AG04449 (cell line): ENCODE data around the gene THBS4.

Experiments
- CTCF ChIA-PET: fragments of 350-600 bp; formaldehyde crosslinking; extraction: SDS; loops from one replicate; lab custom pipeline; 2021; ENCODE audit warnings: antibody characterized with exemption; lab: Yijun Ruan, JAX
- POLR2A ChIA-PET: fragments of 400-600, 350-600 bp; formaldehyde crosslinking; extraction: SDS; loops from one replicate; lab custom pipeline; 2020; ENCODE audit warnings: antibody characterized with exemption, inconsistent platforms; lab: Yijun Ruan, JAX
- DNase-seq: peaks from one replicate; pipeline ENCODE4 v3.0.0-alpha.2; 2010; ENCODE audit warnings: low read depth, low spot score
- H3K4me3 ChIP-seq: 2 replicates; pipeline ENCODE4 v1.5.1; 2011; ENCODE audit warnings: low read depth, mild to moderate bottlenecking, control low read depth, low read length
- CTCF ChIP-seq: IDR thresholded peaks from one replicate; pipeline ENCODE4 v1.5.1; 2011; ENCODE audit warnings: mild to moderate bottlenecking, moderate library complexity, low read length, control low read depth, inconsistent platforms; ENCODE audit not compliant: insufficient read depth; ENCODE audit errors: missing control alignments

Gene THBS4

DNA sequence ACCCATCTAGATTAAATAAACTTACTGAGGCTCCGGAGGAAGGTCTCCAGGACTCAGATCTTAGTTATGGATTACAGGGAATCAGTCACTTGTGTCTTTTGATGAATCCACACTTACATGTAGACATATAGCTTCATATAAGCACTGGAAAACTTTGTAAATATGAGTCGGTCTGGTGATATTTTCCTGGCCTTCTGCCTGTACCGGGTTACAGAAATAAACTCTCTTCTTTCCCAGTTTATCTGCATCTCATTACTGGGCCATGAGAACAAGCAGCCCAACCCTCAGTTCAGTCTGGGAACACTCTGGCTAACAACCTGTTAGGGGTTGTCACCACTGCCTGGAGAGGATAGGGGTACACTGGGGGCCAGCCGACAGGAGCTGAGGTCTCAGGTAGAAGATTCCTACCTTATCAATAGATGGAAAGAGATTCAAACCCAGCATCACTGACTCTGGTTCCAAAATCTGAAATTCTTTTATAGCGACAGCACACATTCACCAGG lies 59.1 kb downstream of the THBS4 start:
- no peak for DNase-seq
- H3K4me3 ChIP-seq = no peak overlapping the region
- CTCF ChIA-PET = interaction anchor here (1.1 to 9.6 kb wide), 6 partner anchors 9 to 213 kb away, joined by 3 to 309 read pairs (median 6); no protein-coding TSS in a partner anchor
- POLR2A ChIA-PET = no interaction called here
- TF ChIP-seq CTCF = no peak

GRCh38 chr5:80097451-80097850 lies 62.3 kb downstream of the THBS4 start:
- TF ChIP-seq CTCF = no peak
- ChIA-PET CTCF (interaction anchor here (1.1 to 2.0 kb wide), 4 partner anchors 15 to 210 kb away, joined by 3 to 12 read pairs (median 4); no protein-coding TSS in a partner anchor), POLR2A (no interaction called here)
- H3K4me3 ChIP-seq = no peak overlapping the region
- DNase-seq = no peak

- no peak overlapping the region for H3K4me3 ChIP-seq
- CTCF ChIA-PET = interaction anchor here (0.7 to 1.4 kb wide), 2 partner anchors 10 to 205 kb away, joined by 3 to 4 read pairs; no protein-coding TSS in a partner anchor
- no peak for DNase-seq
- no peak for TF ChIP-seq CTCF
- POLR2A ChIA-PET = no interaction called here
Measured at GRCh38 chr5:80101993-80102392, 66.8 kb downstream of the THBS4 start.

DNA sequence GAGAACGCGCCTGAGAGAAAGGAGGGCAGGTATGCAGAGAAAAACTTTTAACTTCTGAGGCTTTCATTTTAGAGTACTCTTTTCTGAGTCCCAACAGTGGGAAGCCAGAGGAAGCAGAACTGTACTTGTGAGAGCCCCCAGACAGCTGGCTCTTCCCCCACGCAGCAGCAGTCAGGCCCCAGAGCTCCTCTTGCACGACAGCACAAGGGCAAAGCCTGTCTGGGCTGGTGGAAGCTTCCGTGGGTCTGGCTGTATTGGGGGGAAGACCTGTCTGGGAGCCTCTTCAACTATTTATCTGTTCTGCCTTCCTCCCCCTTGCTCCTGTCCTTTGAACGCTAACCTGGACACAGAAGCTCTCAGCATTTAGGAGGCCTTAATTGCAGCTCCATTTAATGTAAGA lies 68.2 kb downstream of the THBS4 start:
- no peak for TF ChIP-seq CTCF
- H3K4me3 ChIP-seq = no peak overlapping the region
- DNase-seq = no peak
- POLR2A ChIA-PET = no interaction called here
- CTCF ChIA-PET = interaction anchor here (0.6 to 1.5 kb wide), 2 partner anchors 10 to 20 kb away, joined by 3 to 4 read pairs; no protein-coding TSS in a partner anchor

DNA sequence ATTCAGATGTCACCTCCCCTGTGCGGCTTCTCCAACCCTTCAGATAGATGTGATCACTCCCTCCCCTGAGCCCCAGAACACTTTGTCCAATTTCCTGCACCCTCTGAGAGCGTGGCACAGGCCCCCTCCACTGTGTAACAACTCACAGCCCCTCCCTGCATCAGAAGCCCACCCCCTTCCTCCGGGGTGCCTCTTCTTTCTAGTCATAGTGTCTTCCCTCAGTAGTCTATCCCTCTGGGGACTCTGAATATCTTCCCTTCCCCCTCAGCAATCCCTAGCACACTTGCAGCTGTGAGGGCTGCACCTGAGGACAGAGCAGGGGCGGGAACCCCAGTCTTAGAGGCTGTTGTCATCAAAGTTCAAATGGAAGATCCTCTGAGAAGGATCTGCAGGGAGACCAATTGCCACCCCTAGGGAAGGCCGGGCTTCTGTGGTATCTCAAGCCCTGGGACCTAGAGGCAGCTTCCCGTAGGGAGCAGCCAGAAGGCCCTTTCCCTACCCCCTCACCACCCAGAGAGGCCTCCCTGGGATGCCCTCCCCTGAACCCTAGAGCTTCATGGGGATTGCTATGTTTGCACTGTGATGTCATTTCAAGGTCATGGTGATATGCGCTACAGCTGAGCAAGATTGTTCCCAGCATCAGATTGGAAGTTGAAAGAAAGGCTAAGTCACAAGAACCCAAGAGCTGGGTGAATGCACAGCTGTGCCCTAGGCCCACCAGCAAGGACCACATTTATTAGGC lies 70.7 kb downstream of the THBS4 start:
- H3K4me3 ChIP-seq = no peak overlapping the region
- CTCF ChIA-PET = interaction anchor here (1.0 to 2.3 kb wide), 5 partner anchors 14 to 23 kb away, joined by 3 to 7 read pairs (median 3); no protein-coding TSS in a partner anchor
- DNase-seq = no peak

More for the DNA sequence above, 70.7 kb downstream of the THBS4 start:
- POLR2A ChIA-PET = no interaction called here
- TF ChIP-seq CTCF = no peak
